H1 (cell line): ENCODE data around the gene SLC2A2. TPM values are rescaled to one million over a fixed set of nuclear protein-coding genes. Genes with fewer than 3 reads are reported as not detected.

Source experiments
- CTCF ChIA-PET: fragments of 300-600 bp; sonication (Branson Sonifier 250); formaldehyde crosslinking; loops from one replicate; lab custom pipeline; 2021; ENCODE audit not compliant: partially characterized antibody; lab: Charles Lee
- POLR2A ChIA-PET: fragments of 300-600 bp; sonication (Branson Sonifier 250); formaldehyde crosslinking; loops from one replicate; lab custom pipeline; 2021; ENCODE audit warnings: inconsistent platforms; ENCODE audit not compliant: partially characterized antibody; lab: Charles Lee
- DNase-seq, 2 experiments: peaks; one replicate each; pipeline versions ENCODE4 v3.0.0 to v3.0.0-alpha.2; 2010 to 2022; ENCODE audit warnings: low spot score in 2 of 2, low read depth in 1 of 2, mixed read lengths in 1 of 2
- FAIRE-seq: peaks from 2 replicates; lab custom pipeline; 2011; peaks lifted over from hg19 to GRCh38; lab: Jason Lieb, UNC
- H2AFZ ChIP-seq: 2 replicates; pipeline ENCODE4 v1.8.1; 2012; ENCODE audit warnings: low read length, inconsistent platforms
- H2AK5ac ChIP-seq: 2 replicates; pipeline ENCODE4 v1.6.1; 2013; ENCODE audit warnings: low read depth, low read length
- H2BK120ac ChIP-seq: replicated peaks from 2 replicates; pipeline ENCODE3; 2013; ENCODE audit warnings: low read depth, low read length, inconsistent platforms
- H2BK12ac ChIP-seq: 2 replicates; pipeline ENCODE4 v1.6.1; 2013; ENCODE audit warnings: low read depth, low read length
- H2BK15ac ChIP-seq: 2 replicates; pipeline ENCODE4 v1.6.1; 2013; ENCODE audit warnings: low read length
- H2BK20ac ChIP-seq: 2 replicates; pipeline ENCODE4 v1.6.1; 2013; ENCODE audit warnings: low read length
- H2BK5ac ChIP-seq: 2 replicates; pipeline ENCODE4 v1.6.1; 2013; ENCODE audit warnings: low read depth, low read length
- H3K14ac ChIP-seq: 2 replicates; pipeline ENCODE4 v1.6.1; 2013; ENCODE audit warnings: inconsistent platforms; ENCODE audit not compliant: insufficient read length
- H3K18ac ChIP-seq: 2 replicates; pipeline ENCODE4 v1.6.1; 2013; ENCODE audit warnings: low read length; ENCODE audit errors: extremely low read depth
- H3K23ac ChIP-seq: 2 replicates; pipeline ENCODE4 v1.6.1; 2013; ENCODE audit warnings: inconsistent platforms; ENCODE audit not compliant: insufficient read length
- H3K23me2 ChIP-seq: 2 replicates; pipeline ENCODE4 v1.6.1; 2013; ENCODE audit warnings: low read depth, low read length
- H3K27ac ChIP-seq: 2 replicates; pipeline ENCODE4 v1.6.1; 2011; ENCODE audit warnings: low read depth, low read length, inconsistent platforms
- H3K27me3 ChIP-seq, 4 experiments: replicated peaks in 1 of 4; 1 replicate in 1 of 4; 2 replicates in 3 of 4; pipeline versions ENCODE4 v1.6.1 to v1.8.1; 2011 to 2013; ENCODE audit warnings: low read length in 3 of 4, mild to moderate bottlenecking in 3 of 4, inconsistent platforms in 2 of 4, mixed read lengths in 2 of 4, moderate library complexity in 1 of 4; ENCODE audit not compliant: control insufficient read depth in 3 of 4, insufficient read depth in 3 of 4; ENCODE audit errors: extremely low read depth in 1 of 4
- H3K36me3 ChIP-seq, 4 experiments: 2 replicates each; pipeline versions ENCODE4 v1.6.1 to v1.8.1; 2011 to 2013; ENCODE audit warnings: mild to moderate bottlenecking in 4 of 4, low read length in 3 of 4, moderate library complexity in 2 of 4, control low read depth in 1 of 4, inconsistent platforms in 1 of 4; ENCODE audit not compliant: insufficient read depth in 4 of 4, control insufficient read depth in 2 of 4
- H3K4ac ChIP-seq: replicated peaks from 2 replicates; pipeline ENCODE3; 2013; ENCODE audit warnings: low read length, low read depth, mixed read lengths, inconsistent platforms; ENCODE audit not compliant: insufficient read length
- H3K4me1 ChIP-seq, 4 experiments: replicated peaks in 1 of 4; 1 replicate in 1 of 4; 2 replicates in 3 of 4; pipeline versions ENCODE4 v1.6.1 to v1.8.1; 2011 to 2013; ENCODE audit warnings: low read length in 3 of 4, inconsistent platforms in 2 of 4, mixed read lengths in 1 of 4; ENCODE audit not compliant: insufficient read depth in 4 of 4, control insufficient read depth in 3 of 4
- H3K4me2 ChIP-seq, 2 experiments: 2 replicates each; pipeline versions ENCODE4 v1.6.1 to v1.8.1; 2011 to 2013; ENCODE audit warnings: low read depth in 2 of 2, low read length in 2 of 2, control low read depth in 1 of 2, inconsistent platforms in 1 of 2, mild to moderate bottlenecking in 1 of 2; ENCODE audit not compliant: insufficient read depth in 1 of 2
- H3K4me3 ChIP-seq, 4 experiments: fragments of 200-600, 300-600 bp in 1 of 4; sonication (generic), shearing (Covaris generic), sonication (Bioruptor Twin) in 1 of 4; 2 replicates each; pipeline versions ENCODE4 v1.5.1 to v1.8.1; 2011 to 2016; ENCODE audit warnings: low read length in 4 of 4, low read depth in 3 of 4, control low read depth in 2 of 4, inconsistent platforms in 2 of 4, mild to moderate bottlenecking in 2 of 4, mixed read lengths in 1 of 4, moderate library complexity in 1 of 4; ENCODE audit not compliant: insufficient read depth in 2 of 4; ENCODE audit errors: extremely low read depth in 1 of 4
- H3K56ac ChIP-seq: replicated peaks from 2 replicates; pipeline ENCODE3; 2013; ENCODE audit warnings: low read depth, mild to moderate bottlenecking, mixed read lengths, low read length, inconsistent platforms; ENCODE audit not compliant: insufficient read length
- H3K79me1 ChIP-seq: 2 replicates; pipeline ENCODE4 v1.6.1; 2013; ENCODE audit warnings: low read depth, low read length, control low read depth
- H3K79me2 ChIP-seq, 2 experiments: 2 replicates each; pipeline versions ENCODE4 v1.6.1 to v1.8.1; 2012 to 2013; ENCODE audit warnings: low read length in 2 of 2, mild to moderate bottlenecking in 2 of 2, inconsistent platforms in 1 of 2; ENCODE audit not compliant: insufficient read depth in 2 of 2, control insufficient read depth in 1 of 2
- H3K9ac ChIP-seq, 4 experiments: replicated peaks in 1 of 4; 1 replicate in 1 of 4; 2 replicates in 3 of 4; pipeline versions ENCODE4 v1.6.1 to v1.8.1; 2011 to 2013; ENCODE audit warnings: low read depth in 3 of 4, low read length in 3 of 4, control low read depth in 2 of 4, mild to moderate bottlenecking in 2 of 4, moderate library complexity in 2 of 4, inconsistent platforms in 1 of 4; ENCODE audit errors: extremely low read depth in 1 of 4
- H3K9me3 ChIP-seq, 2 experiments: 2 replicates each; pipeline versions ENCODE4 v1.6.1 to v1.8.1; 2012 to 2013; ENCODE audit warnings: mild to moderate bottlenecking in 2 of 2, moderate library complexity in 2 of 2, control low read depth in 1 of 2, inconsistent platforms in 1 of 2, low read depth in 1 of 2, low read length in 1 of 2, mixed read lengths in 1 of 2; ENCODE audit not compliant: insufficient read depth in 2 of 2
- H4K20me1 ChIP-seq, 2 experiments: replicated peaks in 1 of 2; 2 replicates each; pipeline versions ENCODE3 to v1.8.1; 2011 to 2013; ENCODE audit warnings: inconsistent platforms in 2 of 2, low read length in 2 of 2, mild to moderate bottlenecking in 1 of 2; ENCODE audit not compliant: insufficient read depth in 2 of 2, control insufficient read depth in 1 of 2
- H4K5ac ChIP-seq: 2 replicates; pipeline ENCODE4 v1.6.1; 2013; ENCODE audit warnings: low read length, low read depth, mixed read lengths, inconsistent platforms; ENCODE audit not compliant: insufficient read length
- H4K8ac ChIP-seq: 2 replicates; pipeline ENCODE4 v1.8.0; 2013; ENCODE audit warnings: mild to moderate bottlenecking, moderate library complexity, low read length, inconsistent platforms; ENCODE audit not compliant: insufficient read depth; ENCODE audit errors: extremely low read depth
- H4K91ac ChIP-seq: replicated peaks from 2 replicates; pipeline ENCODE3; 2013; ENCODE audit warnings: low read length, mixed read lengths, inconsistent platforms; ENCODE audit not compliant: insufficient read length
- BACH1 ChIP-seq: IDR thresholded peaks from 2 replicates; pipeline ENCODE4 v1.6.1; 2012; ENCODE audit warnings: low read length, improper control_type of control experiment
- BRCA1 ChIP-seq: IDR thresholded peaks from 2 replicates; pipeline ENCODE4 v1.6.1; 2012; ENCODE audit warnings: low read depth, low read length, improper control_type of control experiment
- CBX5 ChIP-seq: fragments of 300-800, 300-1000 bp; sonication (generic); IDR thresholded peaks from 2 replicates; pipeline ENCODE4 v1.7.1; 2016; ENCODE audit warnings: antibody characterized with exemption, low read length, low read depth
- CBX8 ChIP-seq: fragments of 300-800, 300-1000 bp; sonication (generic); IDR thresholded peaks from 2 replicates; pipeline ENCODE4 v1.7.1; 2016; ENCODE audit warnings: low read depth, low read length, borderline replicate concordance
- EGR1 ChIP-seq: IDR thresholded peaks from 2 replicates; pipeline ENCODE4 v1.6.1; 2011; ENCODE audit warnings: low read depth, low read length, borderline replicate concordance
- FOSL1 ChIP-seq: IDR thresholded peaks from 2 replicates; pipeline ENCODE4 v1.6.1; 2011; ENCODE audit warnings: mild to moderate bottlenecking, low read depth, low read length, moderate library complexity; ENCODE audit not compliant: insufficient read depth
- GTF2F1 ChIP-seq: IDR thresholded peaks from 2 replicates; pipeline ENCODE4 v1.6.1; 2012; ENCODE audit warnings: low read depth, low read length, improper control_type of control experiment, borderline replicate concordance
- HDAC6 ChIP-seq: IDR thresholded peaks from one replicate; pipeline ENCODE4 v1.7.1; 2012; ENCODE audit warnings: low read depth, mild to moderate bottlenecking, inconsistent platforms, low read length, moderate library complexity
- POLR2AphosphoS5 ChIP-seq: IDR thresholded peaks from 2 replicates; pipeline ENCODE4 v1.6.1; 2011; ENCODE audit warnings: low read depth, low read length
- SIRT6 ChIP-seq: IDR thresholded peaks from one replicate; pipeline ENCODE4 v1.7.1; 2012; ENCODE audit warnings: low read length, inconsistent platforms
- SRF ChIP-seq: IDR thresholded peaks from 2 replicates; pipeline ENCODE4 v1.6.1; 2011; ENCODE audit warnings: mild to moderate bottlenecking, low read depth, low read length, moderate library complexity
- ZNF274 ChIP-seq: IDR thresholded peaks from 2 replicates; pipeline ENCODE4 v1.7.0; 2012; ENCODE audit warnings: low read length, borderline replicate concordance; ENCODE audit errors: extremely low read depth
- WGBS, 2 experiments: shearing (Covaris generic) in 1 of 2; methylation state at CpG; one replicate each; pipeline versions ENCODE4 v1.1.6 to v1.1.7; 2013 to 2015; ENCODE audit warnings: low lambda C conversion rate in 2 of 2, mixed read lengths in 2 of 2, inconsistent platforms in 1 of 2, low coverage in 1 of 2, missing lambda C conversion rate in 1 of 2; ENCODE audit not compliant: insufficient replicate concordance in 2 of 2, insufficient coverage in 1 of 2, insufficient read length in 1 of 2; ENCODE audit errors: extremely low coverage in 1 of 2, missing lambda C conversion rate in 1 of 2; 5-methylcytosine and 5-hydroxymethylcytosine counted together
- polyA plus RNA-seq, 7 experiments: library from polyadenylated mRNA; depleted of rRNA in 3 of 7; stranded (reverse) in 5 of 7; unstranded in 2 of 7; fragments of >200 nt in 5 of 7; fragments of 200-250 nt in 2 of 7; gene quantifications; 1 replicate in 5 of 7; 2 replicates in 1 of 7; 4 replicates in 1 of 7; pipeline versions ENCODE4 v1.2.1 to v1.2.3, GENCODE V29; 2011 to 2013; ENCODE audit warnings: missing spikeins in 2 of 7, mixed read lengths in 2 of 7
- total RNA-seq: library from RNA; stranded (reverse); fragmentation: NEBNext Ultra II Directional; extraction: Animal tissue kit (Norgen Biotek cat#: 25700); gene quantifications from 2 replicates; pipeline ENCODE4 v1.2.1, GENCODE V29; 2021
- TF ChIP-seq, protein P1 (sequence below): IDR thresholded peaks from 2 replicates; pipeline ENCODE4 v1.6.1; 2011; ENCODE audit warnings: low read depth, mild to moderate bottlenecking, low read length; ENCODE audit not compliant: insufficient read depth

The SLC2A2 gene
- total and polyA plus RNA-seq, 2 of the 8 experiments (the other 6 are each of a cell fraction or from before 2014, with no cell fraction given): not detected

- H3K4me2 ChIP-seq: no peak overlapping the region
- no peak overlapping the region for H3K56ac ChIP-seq
- H3K79me1 ChIP-seq: no peaks in the 10 kb centered on the region
- H3K4ac ChIP-seq: no peak overlapping the region
- CTCF ChIA-PET: interaction anchor here (0.7 to 1.6 kb wide), 4 partner anchors 38 to 642 kb away, joined by 3 to 4 read pairs (median 3); no protein-coding TSS in a partner anchor
- H3K36me3 ChIP-seq: no peaks in the 10 kb centered on the region
- H2BK120ac ChIP-seq: no peak overlapping the region
- no peaks in the 10 kb centered on the region for H4K20me1 ChIP-seq
- no peaks in the 10 kb centered on the region for H3K23me2 ChIP-seq
- DNase-seq (no peak), FAIRE-seq (no peak)
- H3K9me3 ChIP-seq: no peaks in the 10 kb centered on the region
- no peak overlapping the region for H3K4me3 ChIP-seq
- H3K4me1 ChIP-seq: no peaks in the 10 kb centered on the region
- no peak overlapping the region for H4K8ac ChIP-seq
- H2BK5ac ChIP-seq: no peak overlapping the region
- H3K79me2 ChIP-seq: no peaks in the 10 kb centered on the region
- no peak overlapping the region for H3K27ac ChIP-seq
- no peaks in the 10 kb centered on the region for H3K27me3 ChIP-seq
- no peak overlapping the region for H3K23ac ChIP-seq
- H2BK15ac ChIP-seq: no peak overlapping the region
- POLR2A ChIA-PET: no interaction called here
- H2BK20ac ChIP-seq: no peak overlapping the region
- WGBS, 2 experiments: 92% methylated on average over 2 of the region's 2 CpGs; no CpG with 5 or more reads in 1 of the 2 experiments
- no peak overlapping the region for H3K9ac ChIP-seq
- no peak overlapping the region for H4K91ac ChIP-seq
- H3K14ac ChIP-seq: no peak overlapping the region
- H2AK5ac ChIP-seq: no peak overlapping the region
- H2AFZ ChIP-seq: no peak overlapping the region
- H4K5ac ChIP-seq: no peak overlapping the region
- no peak overlapping the region for H2BK12ac ChIP-seq
- no peak overlapping the region for H3K18ac ChIP-seq
- TF ChIP-seq BACH1 (no peak), ZNF274 (no peak), SRF (no peak), CBX8 (no peak), HDAC6 (no peak), POLR2AphosphoS5 (no peak), FOSL1 (no peak), BRCA1 (no peak), GTF2F1 (no peak), SIRT6 (no peak), CBX5 (no peak), EGR1 (no peak)
- TF ChIP-seq, protein P1, sequence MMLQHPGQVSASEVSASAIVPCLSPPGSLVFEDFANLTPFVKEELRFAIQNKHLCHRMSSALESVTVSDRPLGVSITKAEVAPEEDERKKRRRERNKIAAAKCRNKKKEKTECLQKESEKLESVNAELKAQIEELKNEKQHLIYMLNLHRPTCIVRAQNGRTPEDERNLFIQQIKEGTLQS: no peak
These were observed 15.2 kb downstream of the SLC2A2 start for GRCh38 chr3:171011109-171011872.
